PC-3 (cell line): Measurements from ENCODE around the gene PCNX2.

Experiments
- EZH2 ChIP-seq: fragments of 300-600 bp; sonication (generic); IDR thresholded peaks from one replicate; pipeline ENCODE4 v1.6.1; 2017; ENCODE audit warnings: antibody characterized with exemption, mild to moderate bottlenecking, low read length; ENCODE audit not compliant: unreplicated experiment
- EZH2phosphoT487 ChIP-seq: fragments of 300-600 bp; sonication (generic); IDR thresholded peaks from 2 replicates; pipeline ENCODE4 v1.6.1; 2018; ENCODE audit warnings: mild to moderate bottlenecking, antibody characterized with exemption, low read length, borderline replicate concordance
- TF ChIP-seq, protein P1 (sequence below): fragments of 300-600 bp; sonication (generic); conservative IDR thresholded peaks from 2 replicates; pipeline ENCODE4 v1.5.1; 2017; ENCODE audit warnings: antibody characterized with exemption, low read depth, mild to moderate bottlenecking, low read length

DNA sequence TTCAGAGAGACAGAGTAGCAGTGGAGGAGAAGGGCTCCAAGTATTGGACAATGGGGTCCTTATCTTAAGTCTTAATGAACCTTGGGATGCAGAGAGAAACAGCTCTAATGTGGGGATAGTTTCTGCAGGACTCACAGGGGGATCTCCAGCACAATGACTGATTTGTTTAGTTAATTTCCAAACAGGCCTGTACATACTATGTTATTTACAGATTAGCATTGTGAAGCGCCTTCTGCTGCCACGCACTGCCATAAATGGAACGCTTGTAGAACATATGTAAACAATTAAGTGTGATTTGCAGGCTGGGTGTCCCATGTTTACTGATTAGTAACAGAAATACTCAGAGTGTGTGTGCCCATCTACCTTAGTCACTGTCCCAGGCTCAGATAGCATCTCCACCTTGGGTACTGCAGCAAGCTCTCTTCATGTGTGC lies 289.0 kb downstream of the PCNX2 start:
- TF ChIP-seq EZH2phosphoT487 = no peak
- TF ChIP-seq, protein P1, sequence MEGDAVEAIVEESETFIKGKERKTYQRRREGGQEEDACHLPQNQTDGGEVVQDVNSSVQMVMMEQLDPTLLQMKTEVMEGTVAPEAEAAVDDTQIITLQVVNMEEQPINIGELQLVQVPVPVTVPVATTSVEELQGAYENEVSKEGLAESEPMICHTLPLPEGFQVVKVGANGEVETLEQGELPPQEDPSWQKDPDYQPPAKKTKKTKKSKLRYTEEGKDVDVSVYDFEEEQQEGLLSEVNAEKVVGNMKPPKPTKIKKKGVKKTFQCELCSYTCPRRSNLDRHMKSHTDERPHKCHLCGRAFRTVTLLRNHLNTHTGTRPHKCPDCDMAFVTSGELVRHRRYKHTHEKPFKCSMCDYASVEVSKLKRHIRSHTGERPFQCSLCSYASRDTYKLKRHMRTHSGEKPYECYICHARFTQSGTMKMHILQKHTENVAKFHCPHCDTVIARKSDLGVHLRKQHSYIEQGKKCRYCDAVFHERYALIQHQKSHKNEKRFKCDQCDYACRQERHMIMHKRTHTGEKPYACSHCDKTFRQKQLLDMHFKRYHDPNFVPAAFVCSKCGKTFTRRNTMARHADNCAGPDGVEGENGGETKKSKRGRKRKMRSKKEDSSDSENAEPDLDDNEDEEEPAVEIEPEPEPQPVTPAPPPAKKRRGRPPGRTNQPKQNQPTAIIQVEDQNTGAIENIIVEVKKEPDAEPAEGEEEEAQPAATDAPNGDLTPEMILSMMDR = no peak
- TF ChIP-seq EZH2 = no peak
